GM12878 (cell line): ENCODE results near the gene DERL2. TPM values are rescaled to one million over a fixed set of nuclear protein-coding genes. Genes with fewer than 3 reads are reported as not detected.

Experiments
- ATAC-seq: fragments of 200-7000 bp; cut with Tn5 transposase; 3 replicates; pipeline ENCODE4 v1.9.1; 2020; ENCODE audit warnings: mild to moderate bottlenecking, moderate library complexity
- BruUV-seq: library from RNA; stranded (reverse); fragments of 400-500 nt; replicated peaks from 2 replicates; lab custom pipeline; 2021; lab: Mats Ljungman, UMichigan
- CTCF ChIA-PET: fragments of 300-600 bp; sonication (Branson Sonifier 250); formaldehyde crosslinking; extraction: SDS; loops from one replicate; lab custom pipeline; 2021; ENCODE audit warnings: inconsistent platforms; lab: Yijun Ruan, JAX
- POLR2A ChIA-PET: fragments of 350-600 bp; formaldehyde crosslinking; extraction: SDS; loops from one replicate; lab custom pipeline; 2021; ENCODE audit warnings: inconsistent platforms; lab: Charles Lee
- RAD21 ChIA-PET: fragments of 300-600 bp; sonication (Branson Sonifier 250); formaldehyde crosslinking; loops from one replicate; lab custom pipeline; 2023; ENCODE audit warnings: antibody characterized with exemption; ENCODE audit not compliant: unreplicated experiment; lab: Charles Lee
- SMC1A ChIA-PET: fragments of 300-600 bp; sonication (Branson Sonifier 250); formaldehyde crosslinking; loops from one replicate; lab custom pipeline; 2023; ENCODE audit not compliant: unreplicated experiment, uncharacterized antibody; lab: Charles Lee
- DNase-seq: peaks from one replicate; pipeline ENCODE4 v3.0.0-alpha.2; 2011; ENCODE audit warnings: low read depth, low spot score
- FAIRE-seq: peaks from 3 replicates; lab custom pipeline; 2011; peaks lifted over from hg19 to GRCh38; lab: Jason Lieb, UNC
- H2AFZ ChIP-seq: 2 replicates; pipeline ENCODE4 v1.6.0; 2011; ENCODE audit warnings: low read depth, low read length, control low read depth; ENCODE audit not compliant: control insufficient read depth
- H3K27ac ChIP-seq: 2 replicates; pipeline ENCODE4 v1.5.1; 2011; ENCODE audit warnings: control low read depth; ENCODE audit not compliant: control insufficient read depth, insufficient read depth
- H3K27me3 ChIP-seq, 2 experiments: replicated peaks in 1 of 2; 2 replicates each; pipeline versions ENCODE4 v1.6.0 to v1.6.1; 2011; ENCODE audit warnings: low read length in 1 of 2; ENCODE audit not compliant: control insufficient read depth in 2 of 2, insufficient read depth in 2 of 2
- H3K36me3 ChIP-seq, 2 experiments: 2 replicates each; pipeline ENCODE4 v1.5.1; 2011; ENCODE audit warnings: low read length in 1 of 2; ENCODE audit not compliant: control insufficient read depth in 2 of 2, insufficient read depth in 2 of 2
- H3K4me1 ChIP-seq: 2 replicates; pipeline ENCODE4 v1.6.1; 2011; ENCODE audit warnings: mild to moderate bottlenecking, low read length, moderate library complexity, mixed read lengths; ENCODE audit not compliant: control insufficient read depth, insufficient read depth
- H3K4me2 ChIP-seq: 2 replicates; pipeline ENCODE4 v1.6.0; 2011; ENCODE audit warnings: control low read depth; ENCODE audit not compliant: control insufficient read depth, insufficient read depth
- H3K4me3 ChIP-seq: fragments of 200-600 bp; sonication (generic); 2 replicates; pipeline ENCODE4 v1.5.1; 2016
- H3K79me2 ChIP-seq: 2 replicates; pipeline ENCODE4 v1.6.0; 2011; ENCODE audit warnings: low read length; ENCODE audit not compliant: control insufficient read depth, insufficient read depth
- H3K9ac ChIP-seq: 2 replicates; pipeline ENCODE4 v1.8.0; 2011; ENCODE audit warnings: low read length, control low read depth, mixed read lengths; ENCODE audit not compliant: control insufficient read depth, insufficient read depth
- H3K9me3 ChIP-seq: replicated peaks from 3 replicates; pipeline ENCODE4 v1.5.1; 2011; ENCODE audit warnings: mild to moderate bottlenecking, low read length; ENCODE audit not compliant: control insufficient read depth, insufficient read depth
- H4K20me1 ChIP-seq: 2 replicates; pipeline ENCODE4 v1.6.0; 2011; ENCODE audit not compliant: control insufficient read depth, insufficient read depth
- BACH1 ChIP-seq: fragments of 450-650 bp; IDR thresholded peaks from 2 replicates; pipeline ENCODE4 v1.6.1; 2017; ENCODE audit warnings: mild to moderate bottlenecking, borderline replicate concordance
- BMI1 ChIP-seq: fragments of 450-650 bp; IDR thresholded peaks from 2 replicates; pipeline ENCODE4 v1.6.1; 2016; ENCODE audit warnings: mild to moderate bottlenecking, moderate library complexity, borderline replicate concordance
- DPF2 ChIP-seq: fragments of 450-650 bp; IDR thresholded peaks from 2 replicates; pipeline ENCODE4 v1.6.1; 2017; ENCODE audit warnings: mild to moderate bottlenecking
- MEF2B ChIP-seq: fragments of 450-650 bp; IDR thresholded peaks from 2 replicates; pipeline ENCODE4 v1.6.1; 2018; ENCODE audit warnings: mild to moderate bottlenecking, moderate library complexity; ENCODE audit not compliant: partially characterized antibody, poor library complexity, severe bottlenecking
- SIX5 ChIP-seq: IDR thresholded peaks from 2 replicates; pipeline ENCODE4 v1.6.1; 2011; ENCODE audit warnings: mild to moderate bottlenecking, low read depth, low read length, moderate library complexity; ENCODE audit not compliant: severe bottlenecking
- SPI1 ChIP-seq: IDR thresholded peaks from 2 replicates; pipeline ENCODE4 v1.6.1; 2011; ENCODE audit warnings: low read depth, mild to moderate bottlenecking, low read length, moderate library complexity, borderline replicate concordance; ENCODE audit not compliant: insufficient read depth
- STAT1 ChIP-seq: fragments of 450-650 bp; conservative IDR thresholded peaks from 2 replicates; pipeline ENCODE4 v1.6.1; 2014; ENCODE audit warnings: antibody characterized with exemption, mild to moderate bottlenecking
- SUPT20H ChIP-seq: IDR thresholded peaks from 2 replicates; pipeline ENCODE4 v1.6.1; 2011; ENCODE audit warnings: low read depth, mild to moderate bottlenecking, low read length, moderate library complexity, borderline replicate concordance; ENCODE audit not compliant: control insufficient read depth
- WGBS: methylation state at CpG from one replicate; pipeline ENCODE4 v1.1.6; 2016; ENCODE audit warnings: low lambda C conversion rate; ENCODE audit not compliant: insufficient replicate concordance, insufficient coverage; ENCODE audit errors: missing lambda C conversion rate; 5-methylcytosine and 5-hydroxymethylcytosine counted together
- in situ Hi-C: fragments of 300-500 bp; cut with MboI; formaldehyde crosslinking; loops from 9 replicates; pipeline ENCODE4 v1.14.3; 2018; ENCODE audit warnings: mixed read lengths
- intact Hi-C: fragments of 100-400 bp; cut with micrococcal nuclease; formaldehyde crosslinking; loops from one replicate; pipeline ENCODE4 v1.14.2; 2022; ENCODE audit not compliant: unreplicated experiment
- polyA plus RNA-seq, 11 experiments: library from polyadenylated mRNA; depleted of rRNA in 4 of 11; unstranded in 6 of 11; stranded (reverse) in 5 of 11; fragments of >200 nt; fragmentation: Nextera tagmentation in 4 of 11; fragmentation: Illumina TruSeq in 1 of 11; extraction: Ambion mirVana in 4 of 11; extraction: Trizol in 1 of 11; gene quantifications; 1 replicate in 1 of 11; 2 replicates in 10 of 11; pipeline versions ENCODE4 v1.2.1 to v1.2.3, GENCODE V29; 2011 to 2016; ENCODE audit warnings: inconsistent platforms in 2 of 11, missing spikeins in 2 of 11, low read depth in 1 of 11
- total RNA-seq, 4 experiments: library from RNA; depleted of rRNA in 3 of 4; stranded (reverse); fragments of >200 nt in 3 of 4; fragmentation: Illumina TruSeq in 1 of 4; extraction: Trizol in 1 of 4; gene quantifications; 2 replicates each; pipeline versions ENCODE4 v1.2.1 to v1.2.3, GENCODE V29; 2013 to 2021
- TF ChIP-seq, protein P1 (sequence below): fragments of 450-650 bp; IDR thresholded peaks from 2 replicates; pipeline ENCODE4 v1.6.1; 2017; ENCODE audit warnings: mild to moderate bottlenecking
- TF ChIP-seq, protein P2 (sequence below): fragments of 450-650 bp; formaldehyde crosslinking; IDR thresholded peaks from 2 replicates; pipeline ENCODE4 v1.4.0; 2020; ENCODE audit warnings: mild to moderate bottlenecking, moderate library complexity
- TF ChIP-seq, protein P3 (sequence below): IDR thresholded peaks from 2 replicates; pipeline ENCODE4 v1.6.1; 2012; ENCODE audit warnings: mild to moderate bottlenecking, low read depth, low read length
- TF ChIP-seq, protein P4 (sequence below): fragments of 450-650 bp; IDR thresholded peaks from 2 replicates; pipeline ENCODE4 v1.6.1; 2016; ENCODE audit warnings: mild to moderate bottlenecking

The DERL2 gene
- total and polyA plus RNA-seq, 10 of the 15 experiments (the other 5 are each of a cell fraction or from before 2014, with no cell fraction given), result 40.5 to 236 (median 69.3) TPM

DNA sequence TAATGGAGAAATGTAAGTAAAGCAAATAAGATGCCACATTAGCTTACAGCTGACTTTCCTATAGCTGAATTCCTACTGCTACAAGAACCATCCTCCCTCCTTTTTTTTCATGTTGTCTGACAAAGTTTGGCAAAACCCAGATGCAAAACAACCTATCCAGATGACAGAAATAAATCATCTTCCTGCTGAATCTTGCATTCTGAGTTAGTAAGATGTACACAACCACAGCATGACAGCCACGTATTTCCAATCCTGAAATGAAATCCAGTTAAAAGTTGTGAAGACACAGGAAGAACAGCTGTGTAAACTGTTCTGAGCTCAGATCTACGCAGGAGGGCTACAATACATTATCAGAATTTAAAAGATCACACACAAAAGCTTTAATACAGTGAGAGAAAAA lies 12.1 kb downstream of the DERL2 start (continued):
- TF ChIP-seq SUPT20H (no peak), MEF2B (no peak)
- TF ChIP-seq, protein P1, sequence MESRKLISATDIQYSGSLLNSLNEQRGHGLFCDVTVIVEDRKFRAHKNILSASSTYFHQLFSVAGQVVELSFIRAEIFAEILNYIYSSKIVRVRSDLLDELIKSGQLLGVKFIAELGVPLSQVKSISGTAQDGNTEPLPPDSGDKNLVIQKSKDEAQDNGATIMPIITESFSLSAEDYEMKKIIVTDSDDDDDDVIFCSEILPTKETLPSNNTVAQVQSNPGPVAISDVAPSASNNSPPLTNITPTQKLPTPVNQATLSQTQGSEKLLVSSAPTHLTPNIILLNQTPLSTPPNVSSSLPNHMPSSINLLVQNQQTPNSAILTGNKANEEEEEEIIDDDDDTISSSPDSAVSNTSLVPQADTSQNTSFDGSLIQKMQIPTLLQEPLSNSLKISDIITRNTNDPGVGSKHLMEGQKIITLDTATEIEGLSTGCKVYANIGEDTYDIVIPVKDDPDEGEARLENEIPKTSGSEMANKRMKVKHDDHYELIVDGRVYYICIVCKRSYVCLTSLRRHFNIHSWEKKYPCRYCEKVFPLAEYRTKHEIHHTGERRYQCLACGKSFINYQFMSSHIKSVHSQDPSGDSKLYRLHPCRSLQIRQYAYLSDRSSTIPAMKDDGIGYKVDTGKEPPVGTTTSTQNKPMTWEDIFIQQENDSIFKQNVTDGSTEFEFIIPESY, result no peak

DNA sequence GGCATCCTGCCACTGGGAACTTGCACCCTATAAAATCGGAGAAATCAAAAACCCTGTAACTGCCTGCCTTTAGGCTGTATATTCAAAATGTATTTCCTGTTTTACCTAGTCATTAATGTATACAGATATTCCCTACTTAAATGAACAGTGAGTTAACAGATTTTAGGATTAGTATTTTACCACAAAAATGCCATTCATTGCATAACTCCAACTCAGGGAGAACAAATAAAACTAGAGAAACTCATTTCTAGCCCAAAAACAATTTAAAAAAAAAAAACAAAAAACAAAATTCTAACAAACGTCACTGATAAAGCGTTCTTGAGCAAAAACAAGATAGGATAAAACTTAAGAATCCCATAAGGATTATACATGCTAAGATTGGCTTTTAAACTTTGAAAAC lies 13.5 kb downstream of the DERL2 start:
- ChIA-PET POLR2A (no interaction called here), RAD21 (no interaction called here), CTCF (no interaction called here), SMC1A (no interaction called here)
- Histone ChIP-seq H3K4me3 (no peak overlapping the region), H4K20me1 (0 out of 2 replicates have a peak, but pooled peaks cover 2% of the 10 kb centered on the region), H3K9ac (no peak overlapping the region), H3K79me2 (peaks cover 16% of the 10 kb centered on the region), H2AFZ (no peak overlapping the region), H3K27me3 (no peaks in the 10 kb centered on the region), H3K4me2 (no peak overlapping the region), H3K4me1 (no peaks in the 10 kb centered on the region), H3K36me3 (peaks cover 0 to 17% of the 10 kb centered on the region in 2 experiments; a peak in 3 of 4 replicates), H3K9me3 (no peaks in the 10 kb centered on the region), H3K27ac (no peak overlapping the region)
- no TSS peak for BruUV-seq
- no peak for ATAC-seq
- DNase-seq, result no peak
- intact Hi-C loops (no loop called here), in situ Hi-C loops (no loop called here)
- 80% methylated on average over 3 of the region's 3 CpGs for WGBS
- no peak for FAIRE-seq
- no peak for TF ChIP-seq SIX5
- no peak for TF ChIP-seq SPI1
- no peak for TF ChIP-seq DPF2
- no peak for TF ChIP-seq STAT1
- TF ChIP-seq, protein P2, sequence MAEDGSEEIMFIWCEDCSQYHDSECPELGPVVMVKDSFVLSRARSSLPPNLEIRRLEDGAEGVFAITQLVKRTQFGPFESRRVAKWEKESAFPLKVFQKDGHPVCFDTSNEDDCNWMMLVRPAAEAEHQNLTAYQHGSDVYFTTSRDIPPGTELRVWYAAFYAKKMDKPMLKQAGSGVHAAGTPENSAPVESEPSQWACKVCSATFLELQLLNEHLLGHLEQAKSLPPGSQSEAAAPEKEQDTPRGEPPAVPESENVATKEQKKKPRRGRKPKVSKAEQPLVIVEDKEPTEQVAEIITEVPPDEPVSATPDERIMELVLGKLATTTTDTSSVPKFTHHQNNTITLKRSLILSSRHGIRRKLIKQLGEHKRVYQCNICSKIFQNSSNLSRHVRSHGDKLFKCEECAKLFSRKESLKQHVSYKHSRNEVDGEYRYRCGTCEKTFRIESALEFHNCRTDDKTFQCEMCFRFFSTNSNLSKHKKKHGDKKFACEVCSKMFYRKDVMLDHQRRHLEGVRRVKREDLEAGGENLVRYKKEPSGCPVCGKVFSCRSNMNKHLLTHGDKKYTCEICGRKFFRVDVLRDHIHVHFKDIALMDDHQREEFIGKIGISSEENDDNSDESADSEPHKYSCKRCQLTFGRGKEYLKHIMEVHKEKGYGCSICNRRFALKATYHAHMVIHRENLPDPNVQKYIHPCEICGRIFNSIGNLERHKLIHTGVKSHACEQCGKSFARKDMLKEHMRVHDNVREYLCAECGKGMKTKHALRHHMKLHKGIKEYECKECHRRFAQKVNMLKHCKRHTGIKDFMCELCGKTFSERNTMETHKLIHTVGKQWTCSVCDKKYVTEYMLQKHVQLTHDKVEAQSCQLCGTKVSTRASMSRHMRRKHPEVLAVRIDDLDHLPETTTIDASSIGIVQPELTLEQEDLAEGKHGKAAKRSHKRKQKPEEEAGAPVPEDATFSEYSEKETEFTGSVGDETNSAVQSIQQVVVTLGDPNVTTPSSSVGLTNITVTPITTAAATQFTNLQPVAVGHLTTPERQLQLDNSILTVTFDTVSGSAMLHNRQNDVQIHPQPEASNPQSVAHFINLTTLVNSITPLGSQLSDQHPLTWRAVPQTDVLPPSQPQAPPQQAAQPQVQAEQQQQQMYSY (CRISPR knock-in tag), result no peak
- TF ChIP-seq, protein P3, sequence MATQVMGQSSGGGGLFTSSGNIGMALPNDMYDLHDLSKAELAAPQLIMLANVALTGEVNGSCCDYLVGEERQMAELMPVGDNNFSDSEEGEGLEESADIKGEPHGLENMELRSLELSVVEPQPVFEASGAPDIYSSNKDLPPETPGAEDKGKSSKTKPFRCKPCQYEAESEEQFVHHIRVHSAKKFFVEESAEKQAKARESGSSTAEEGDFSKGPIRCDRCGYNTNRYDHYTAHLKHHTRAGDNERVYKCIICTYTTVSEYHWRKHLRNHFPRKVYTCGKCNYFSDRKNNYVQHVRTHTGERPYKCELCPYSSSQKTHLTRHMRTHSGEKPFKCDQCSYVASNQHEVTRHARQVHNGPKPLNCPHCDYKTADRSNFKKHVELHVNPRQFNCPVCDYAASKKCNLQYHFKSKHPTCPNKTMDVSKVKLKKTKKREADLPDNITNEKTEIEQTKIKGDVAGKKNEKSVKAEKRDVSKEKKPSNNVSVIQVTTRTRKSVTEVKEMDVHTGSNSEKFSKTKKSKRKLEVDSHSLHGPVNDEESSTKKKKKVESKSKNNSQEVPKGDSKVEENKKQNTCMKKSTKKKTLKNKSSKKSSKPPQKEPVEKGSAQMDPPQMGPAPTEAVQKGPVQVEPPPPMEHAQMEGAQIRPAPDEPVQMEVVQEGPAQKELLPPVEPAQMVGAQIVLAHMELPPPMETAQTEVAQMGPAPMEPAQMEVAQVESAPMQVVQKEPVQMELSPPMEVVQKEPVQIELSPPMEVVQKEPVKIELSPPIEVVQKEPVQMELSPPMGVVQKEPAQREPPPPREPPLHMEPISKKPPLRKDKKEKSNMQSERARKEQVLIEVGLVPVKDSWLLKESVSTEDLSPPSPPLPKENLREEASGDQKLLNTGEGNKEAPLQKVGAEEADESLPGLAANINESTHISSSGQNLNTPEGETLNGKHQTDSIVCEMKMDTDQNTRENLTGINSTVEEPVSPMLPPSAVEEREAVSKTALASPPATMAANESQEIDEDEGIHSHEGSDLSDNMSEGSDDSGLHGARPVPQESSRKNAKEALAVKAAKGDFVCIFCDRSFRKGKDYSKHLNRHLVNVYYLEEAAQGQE, result no peak
- no peak for TF ChIP-seq BMI1
- no peak for TF ChIP-seq BACH1
- TF ChIP-seq, protein P4, sequence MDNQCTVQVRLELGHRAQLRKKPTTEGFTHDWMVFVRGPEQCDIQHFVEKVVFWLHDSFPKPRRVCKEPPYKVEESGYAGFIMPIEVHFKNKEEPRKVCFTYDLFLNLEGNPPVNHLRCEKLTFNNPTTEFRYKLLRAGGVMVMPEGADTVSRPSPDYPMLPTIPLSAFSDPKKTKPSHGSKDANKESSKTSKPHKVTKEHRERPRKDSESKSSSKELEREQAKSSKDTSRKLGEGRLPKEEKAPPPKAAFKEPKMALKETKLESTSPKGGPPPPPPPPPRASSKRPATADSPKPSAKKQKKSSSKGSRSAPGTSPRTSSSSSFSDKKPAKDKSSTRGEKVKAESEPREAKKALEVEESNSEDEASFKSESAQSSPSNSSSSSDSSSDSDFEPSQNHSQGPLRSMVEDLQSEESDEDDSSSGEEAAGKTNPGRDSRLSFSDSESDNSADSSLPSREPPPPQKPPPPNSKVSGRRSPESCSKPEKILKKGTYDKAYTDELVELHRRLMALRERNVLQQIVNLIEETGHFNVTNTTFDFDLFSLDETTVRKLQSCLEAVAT, result no peak
